ENCODE results near the gene SLC2A13. TPM values are rescaled to one million over a fixed set of nuclear protein-coding genes. Genes with fewer than 3 reads are reported as not detected.
"Not testable (repeated sequence)": the region's sequence is repeated elsewhere in the genome, so short reads cannot be mapped to it uniquely, and the experiment has no call there.

The SLC2A13 gene
- total RNA-seq, 1 donor from 2014 or later, result 6.9 TPM

DNA sequence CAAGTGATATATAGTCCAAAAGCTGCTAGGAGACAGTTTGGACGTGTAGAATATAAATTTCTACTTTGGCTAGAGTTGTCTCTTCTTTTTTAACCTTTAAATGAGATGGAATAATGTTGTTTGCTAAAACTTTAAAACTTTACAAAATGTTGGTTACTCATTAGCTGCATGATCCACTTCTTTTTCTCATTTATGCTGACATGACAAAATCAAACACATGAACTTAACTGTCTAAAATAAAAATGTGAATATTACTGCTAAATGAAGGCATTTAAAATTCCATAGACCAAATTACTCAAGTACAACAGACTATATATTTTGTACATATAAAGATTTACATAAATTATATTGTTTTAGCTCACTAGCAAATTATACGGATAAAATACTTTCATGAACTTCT is 350.4 kb downstream of the SLC2A13 start:
- DNase-seq (ENCODE audit: extremely low spot score, unreplicated experiment), result no peak
- no peaks in the 10 kb centered on the region for H3K4me1 Mint-ChIP-seq (ENCODE audit: unreplicated experiment)
- no peak overlapping the region for H3K4me3 Mint-ChIP-seq (ENCODE audit: unreplicated experiment)
- H3K9me3 Mint-ChIP-seq (ENCODE audit: unreplicated experiment), result no peaks in the 10 kb centered on the region
- TF ChIP-seq, protein P1, sequence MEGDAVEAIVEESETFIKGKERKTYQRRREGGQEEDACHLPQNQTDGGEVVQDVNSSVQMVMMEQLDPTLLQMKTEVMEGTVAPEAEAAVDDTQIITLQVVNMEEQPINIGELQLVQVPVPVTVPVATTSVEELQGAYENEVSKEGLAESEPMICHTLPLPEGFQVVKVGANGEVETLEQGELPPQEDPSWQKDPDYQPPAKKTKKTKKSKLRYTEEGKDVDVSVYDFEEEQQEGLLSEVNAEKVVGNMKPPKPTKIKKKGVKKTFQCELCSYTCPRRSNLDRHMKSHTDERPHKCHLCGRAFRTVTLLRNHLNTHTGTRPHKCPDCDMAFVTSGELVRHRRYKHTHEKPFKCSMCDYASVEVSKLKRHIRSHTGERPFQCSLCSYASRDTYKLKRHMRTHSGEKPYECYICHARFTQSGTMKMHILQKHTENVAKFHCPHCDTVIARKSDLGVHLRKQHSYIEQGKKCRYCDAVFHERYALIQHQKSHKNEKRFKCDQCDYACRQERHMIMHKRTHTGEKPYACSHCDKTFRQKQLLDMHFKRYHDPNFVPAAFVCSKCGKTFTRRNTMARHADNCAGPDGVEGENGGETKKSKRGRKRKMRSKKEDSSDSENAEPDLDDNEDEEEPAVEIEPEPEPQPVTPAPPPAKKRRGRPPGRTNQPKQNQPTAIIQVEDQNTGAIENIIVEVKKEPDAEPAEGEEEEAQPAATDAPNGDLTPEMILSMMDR (IDR thresholded peaks at IDR 0.05), result no peak
- H3K27me3 Mint-ChIP-seq (ENCODE audit: unreplicated experiment), result no peaks in the 10 kb centered on the region
- H3K36me3 Mint-ChIP-seq (ENCODE audit: unreplicated experiment), result no peaks in the 10 kb centered on the region
- no peak overlapping the region for H3K27ac Mint-ChIP-seq (ENCODE audit: unreplicated experiment)

DNA sequence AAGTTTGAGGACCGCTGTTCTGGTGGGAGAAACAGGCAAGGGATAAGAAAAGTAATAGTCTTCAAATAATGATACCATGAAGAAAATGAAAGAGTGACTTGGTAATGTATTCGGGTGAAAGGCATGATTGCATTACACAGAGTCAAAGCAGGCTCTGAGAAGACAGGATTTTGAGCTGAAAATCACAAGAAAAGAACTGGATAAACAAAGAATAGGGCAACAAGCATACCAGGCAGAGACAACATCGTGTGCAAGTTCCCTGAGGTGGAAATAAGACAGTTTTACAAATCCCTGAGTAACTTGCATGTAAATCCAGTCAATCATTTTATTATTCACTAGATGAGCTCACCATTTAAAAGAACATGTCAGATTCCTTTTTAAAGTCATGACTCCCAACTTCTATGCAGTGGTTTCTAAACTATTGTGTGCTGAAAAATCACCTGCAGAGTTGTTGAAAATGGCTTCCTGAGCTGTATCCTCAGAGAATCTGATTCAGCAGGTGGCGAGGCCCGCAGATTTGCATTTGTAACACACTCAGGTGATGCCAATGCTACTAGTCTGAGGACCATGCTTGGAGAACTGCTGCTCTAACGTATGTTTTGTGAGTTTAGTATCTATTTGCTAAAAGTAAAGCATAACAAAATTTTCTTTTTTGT is 353.3 kb downstream of the SLC2A13 start:
- no peaks in the 10 kb centered on the region for H3K36me3 Mint-ChIP-seq (ENCODE audit: unreplicated experiment)
- no peaks in the 10 kb centered on the region for H3K4me1 Mint-ChIP-seq (ENCODE audit: unreplicated experiment)
- TF ChIP-seq, protein P1 (IDR thresholded peaks at IDR 0.05), result no peak
- no peak for DNase-seq (ENCODE audit: extremely low spot score, unreplicated experiment)
- no peaks in the 10 kb centered on the region for H3K27me3 Mint-ChIP-seq (ENCODE audit: unreplicated experiment)
- no peak overlapping the region for H3K27ac Mint-ChIP-seq (ENCODE audit: unreplicated experiment)
- no peak overlapping the region for H3K4me3 Mint-ChIP-seq (ENCODE audit: unreplicated experiment)
- H3K9me3 Mint-ChIP-seq (ENCODE audit: unreplicated experiment), result no peaks in the 10 kb centered on the region

DNA sequence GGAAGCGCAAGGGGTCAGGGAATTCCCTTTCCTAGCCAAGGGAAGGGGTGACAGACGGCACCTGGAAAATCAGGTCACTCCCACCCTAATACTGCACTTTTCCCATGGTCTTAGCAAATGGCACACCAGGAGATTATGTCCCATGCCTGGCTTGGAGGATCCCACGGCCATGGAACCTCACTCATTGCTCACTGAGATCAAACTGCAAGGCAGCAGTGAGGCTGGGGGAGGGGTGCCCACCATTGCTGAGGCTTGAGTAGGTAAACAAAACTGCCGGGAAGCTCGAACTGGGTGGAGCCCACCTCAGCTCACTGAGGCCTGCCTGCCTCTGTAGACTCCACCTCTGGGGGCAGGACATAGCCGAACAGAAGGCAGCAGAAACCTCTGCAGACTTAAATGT is 359.7 kb downstream of the SLC2A13 start:
- not testable (repeated sequence) for H3K36me3 Mint-ChIP-seq (ENCODE audit: unreplicated experiment); H3K4me3 Mint-ChIP-seq (ENCODE audit: unreplicated experiment); H3K27ac Mint-ChIP-seq (ENCODE audit: unreplicated experiment)

DNA sequence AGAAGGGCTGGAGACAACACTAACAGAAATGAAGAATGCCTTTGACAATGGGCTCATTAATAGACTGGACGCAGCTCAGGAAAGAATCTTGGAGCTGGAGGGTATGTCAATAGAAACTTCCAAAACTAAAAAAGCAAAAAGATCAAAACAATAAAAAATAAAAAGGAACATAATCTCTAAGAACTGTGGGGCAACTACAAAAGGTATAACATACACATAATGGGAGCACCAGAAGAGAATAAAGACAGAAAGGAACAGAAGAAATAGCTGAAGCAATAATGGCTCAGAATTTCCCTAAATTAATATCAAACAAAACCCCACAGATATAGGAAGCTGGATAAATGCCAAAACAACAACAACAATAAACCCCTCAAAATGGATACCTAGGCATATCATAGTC is 362.2 kb downstream of the SLC2A13 start:
- TF ChIP-seq, protein P1 (IDR thresholded peaks at IDR 0.05), result no peak
- Mint-ChIP-seq H3K9me3 (ENCODE audit: unreplicated experiment) (peaks cover 12% of the 10 kb centered on the region), H3K36me3 (ENCODE audit: unreplicated experiment) (no peaks in the 10 kb centered on the region), H3K27me3 (ENCODE audit: unreplicated experiment) (no peaks in the 10 kb centered on the region), H3K27ac (ENCODE audit: unreplicated experiment) (no peak overlapping the region), H3K4me1 (ENCODE audit: unreplicated experiment) (no peaks in the 10 kb centered on the region), H3K4me3 (ENCODE audit: unreplicated experiment) (no peak overlapping the region)
- no peak for DNase-seq (ENCODE audit: extremely low spot score, unreplicated experiment)

More for the DNA sequence above, 359.7 kb downstream of the SLC2A13 start:
- DNase-seq (ENCODE audit: extremely low spot score, unreplicated experiment); H3K27me3 Mint-ChIP-seq (ENCODE audit: unreplicated experiment); H3K4me1 Mint-ChIP-seq (ENCODE audit: unreplicated experiment): not testable (repeated sequence)
- H3K9me3 Mint-ChIP-seq (ENCODE audit: unreplicated experiment), result peaks cover 12% of the 10 kb centered on the region

DNA sequence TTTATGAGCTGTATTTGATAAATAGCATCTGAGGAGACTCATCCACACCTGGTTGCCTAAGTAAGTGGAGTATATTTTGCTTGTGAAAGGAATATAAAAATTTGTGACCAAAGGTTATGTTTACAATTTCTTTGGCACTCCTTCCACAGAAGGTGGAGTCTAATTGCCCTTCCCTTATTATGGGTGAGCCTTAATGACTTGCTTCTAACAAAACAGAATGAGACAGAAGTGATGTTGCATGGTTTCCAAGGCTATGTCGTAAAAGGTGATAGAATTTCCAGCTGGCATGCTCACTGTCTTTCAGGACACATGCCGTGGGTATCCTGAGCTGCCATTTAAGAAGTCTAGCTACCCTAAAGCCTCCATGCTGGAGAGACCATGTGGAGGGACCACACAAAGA is 369.5 kb downstream of the SLC2A13 start:
- Mint-ChIP-seq H3K4me1 (ENCODE audit: unreplicated experiment) (no peaks in the 10 kb centered on the region), H3K27ac (ENCODE audit: unreplicated experiment) (no peak overlapping the region), H3K27me3 (ENCODE audit: unreplicated experiment) (no peaks in the 10 kb centered on the region), H3K36me3 (ENCODE audit: unreplicated experiment) (no peaks in the 10 kb centered on the region), H3K4me3 (ENCODE audit: unreplicated experiment) (no peak overlapping the region), H3K9me3 (ENCODE audit: unreplicated experiment) (peaks cover 34% of the 10 kb centered on the region)
- no peak for DNase-seq (ENCODE audit: extremely low spot score, unreplicated experiment)
- TF ChIP-seq, protein P1 (IDR thresholded peaks at IDR 0.05), result no peak
